Rectal smooth muscle tissue (tissue), 1 donor: ENCODE results near the gene SUSD4.

Source experiments
- H3K27ac ChIP-seq: one replicate; pipeline ENCODE4 v1.7.0; 2013; ENCODE audit warnings: low read depth, low read length, inconsistent platforms
- H3K27me3 ChIP-seq: one replicate; pipeline ENCODE4 v1.7.0; 2013; ENCODE audit warnings: low read length; ENCODE audit not compliant: control insufficient read depth, insufficient read depth
- H3K36me3 ChIP-seq: one replicate; pipeline ENCODE4 v1.7.0; 2013; ENCODE audit warnings: low read length; ENCODE audit not compliant: control insufficient read depth, insufficient read depth
- H3K4me1 ChIP-seq: one replicate; pipeline ENCODE4 v1.7.0; 2013; ENCODE audit warnings: low read length; ENCODE audit not compliant: control insufficient read depth, insufficient read depth
- H3K4me3 ChIP-seq: one replicate; pipeline ENCODE4 v1.7.0; 2013; ENCODE audit warnings: low read length
- H3K9ac ChIP-seq: one replicate; pipeline ENCODE4 v1.7.0; 2013; ENCODE audit warnings: low read length

The SUSD4 gene

GRCh38 chr1:223350361-223350908 lies 13.5 kb downstream of the SUSD4 start:
- no peaks in the 10 kb centered on the region for H3K4me1 ChIP-seq
- H3K9ac ChIP-seq = no peak overlapping the region
- no peaks in the 10 kb centered on the region for H3K27me3 ChIP-seq
- H3K27ac ChIP-seq = no peak overlapping the region
- no peaks in the 10 kb centered on the region for H3K36me3 ChIP-seq
- H3K4me3 ChIP-seq = no peak overlapping the region

- H3K9ac ChIP-seq = no peak overlapping the region
- no peak overlapping the region for H3K4me3 ChIP-seq
- no peaks in the 10 kb centered on the region for H3K36me3 ChIP-seq
- H3K27ac ChIP-seq = no peak overlapping the region
- H3K4me1 ChIP-seq = no peaks in the 10 kb centered on the region
- no peaks in the 10 kb centered on the region for H3K27me3 ChIP-seq
These were observed 14.7 kb downstream of the SUSD4 start for GRCh38 chr1:223349241-223349640.

- H3K36me3 ChIP-seq = no peaks in the 10 kb centered on the region
- no peaks in the 10 kb centered on the region for H3K4me1 ChIP-seq
- H3K4me3 ChIP-seq = no peak overlapping the region
- H3K27ac ChIP-seq = no peak overlapping the region
- H3K27me3 ChIP-seq = no peaks in the 10 kb centered on the region
- no peak overlapping the region for H3K9ac ChIP-seq
These were observed 15.5 kb downstream of the SUSD4 start for GRCh38 chr1:223348439-223348838.

GRCh38 chr1:223347583-223347982 lies 16.4 kb downstream of the SUSD4 start:
- Histone ChIP-seq H3K9ac (no peak overlapping the region), H3K27ac (no peak overlapping the region), H3K27me3 (no peaks in the 10 kb centered on the region), H3K4me1 (no peaks in the 10 kb centered on the region), H3K36me3 (no peaks in the 10 kb centered on the region), H3K4me3 (no peak overlapping the region)

GRCh38 chr1:223346311-223346710 lies 17.7 kb downstream of the SUSD4 start:
- no peak overlapping the region for H3K27ac ChIP-seq
- H3K9ac ChIP-seq = no peak overlapping the region
- no peaks in the 10 kb centered on the region for H3K27me3 ChIP-seq
- no peaks in the 10 kb centered on the region for H3K36me3 ChIP-seq
- no peak overlapping the region for H3K4me3 ChIP-seq
- no peaks in the 10 kb centered on the region for H3K4me1 ChIP-seq

- Histone ChIP-seq H3K27me3 (no peaks in the 10 kb centered on the region), H3K27ac (no peak overlapping the region), H3K4me1 (no peaks in the 10 kb centered on the region), H3K4me3 (no peak overlapping the region), H3K9ac (no peak overlapping the region), H3K36me3 (no peaks in the 10 kb centered on the region)
These were observed 18.3 kb downstream of the SUSD4 start for GRCh38 chr1:223345720-223346119.

- Histone ChIP-seq H3K36me3 (no peaks in the 10 kb centered on the region), H3K9ac (no peak overlapping the region), H3K27ac (no peak overlapping the region), H3K4me1 (no peaks in the 10 kb centered on the region), H3K27me3 (no peaks in the 10 kb centered on the region), H3K4me3 (no peak overlapping the region)
These were observed 19.5 kb downstream of the SUSD4 start for GRCh38 chr1:223344491-223344890.

- H3K36me3 ChIP-seq = no peaks in the 10 kb centered on the region
- H3K27ac ChIP-seq = no peak overlapping the region
- no peak overlapping the region for H3K4me3 ChIP-seq
- H3K9ac ChIP-seq = no peak overlapping the region
- H3K27me3 ChIP-seq = no peaks in the 10 kb centered on the region
- no peaks in the 10 kb centered on the region for H3K4me1 ChIP-seq
These were observed 20.3 kb downstream of the SUSD4 start for GRCh38 chr1:223343692-223344091.

GRCh38 chr1:223341121-223341520 lies 22.9 kb downstream of the SUSD4 start:
- Histone ChIP-seq H3K27ac (no peak overlapping the region), H3K4me1 (no peaks in the 10 kb centered on the region), H3K9ac (no peak overlapping the region), H3K4me3 (no peak overlapping the region), H3K27me3 (no peaks in the 10 kb centered on the region), H3K36me3 (no peaks in the 10 kb centered on the region)

GRCh38 chr1:223340637-223341036 lies 23.3 kb downstream of the SUSD4 start:
- H3K4me1 ChIP-seq = no peaks in the 10 kb centered on the region
- H3K36me3 ChIP-seq = no peaks in the 10 kb centered on the region
- no peaks in the 10 kb centered on the region for H3K27me3 ChIP-seq
- H3K27ac ChIP-seq = no peak overlapping the region
- H3K9ac ChIP-seq = no peak overlapping the region
- no peak overlapping the region for H3K4me3 ChIP-seq

GRCh38 chr1:223339861-223340260 lies 24.1 kb downstream of the SUSD4 start:
- H3K27me3 ChIP-seq = no peaks in the 10 kb centered on the region
- no peak overlapping the region for H3K9ac ChIP-seq
- H3K27ac ChIP-seq = no peak overlapping the region
- H3K4me1 ChIP-seq = no peaks in the 10 kb centered on the region
- H3K4me3 ChIP-seq = no peak overlapping the region
- H3K36me3 ChIP-seq = no peaks in the 10 kb centered on the region

- no peaks in the 10 kb centered on the region for H3K36me3 ChIP-seq
- no peak overlapping the region for H3K4me3 ChIP-seq
- no peaks in the 10 kb centered on the region for H3K27me3 ChIP-seq
- H3K27ac ChIP-seq = no peak overlapping the region
- H3K4me1 ChIP-seq = no peaks in the 10 kb centered on the region
- no peak overlapping the region for H3K9ac ChIP-seq
These were observed 24.9 kb downstream of the SUSD4 start for GRCh38 chr1:223338811-223339746.
